Endothelial cell of umbilical vein (primary cell): Measurements from ENCODE around the gene SAMD11. TPM values are rescaled to one million over a fixed set of nuclear protein-coding genes. Genes with fewer than 3 reads are reported as not detected.

Experiments
- BruUV-seq: library from RNA; stranded (reverse); fragments of 400-500 nt; replicated peaks from 2 replicates; lab custom pipeline; 2021; lab: Mats Ljungman, UMichigan
- CTCF ChIA-PET: fragments of 300-600, 350-600 bp; sonication (Branson Sonifier 250); formaldehyde crosslinking; loops from one replicate; lab custom pipeline; 2021; ENCODE audit warnings: antibody characterized with exemption, inconsistent platforms; lab: Charles Lee
- POLR2A ChIA-PET: fragments of 300-600, 350-600 bp; sonication (Branson Sonifier 250); formaldehyde crosslinking; loops from one replicate; lab custom pipeline; 2021; ENCODE audit warnings: antibody characterized with exemption, inconsistent platforms; lab: Charles Lee
- DNase-seq: peaks from one replicate; pipeline ENCODE4 v3.0.0-alpha.2; 2011; ENCODE audit warnings: low read depth, low spot score
- FAIRE-seq: peaks from 2 replicates; lab custom pipeline; 2011; peaks lifted over from hg19 to GRCh38; lab: Jason Lieb, UNC
- H2AFZ ChIP-seq: 2 replicates; pipeline ENCODE4 v1.6.0; 2012; ENCODE audit warnings: low read depth, low read length, control low read depth, inconsistent platforms
- H3K27ac ChIP-seq: 2 replicates; pipeline ENCODE4 v1.5.1; 2011; ENCODE audit warnings: low read depth, mild to moderate bottlenecking, control low read depth, low read length, moderate library complexity; ENCODE audit not compliant: insufficient read depth
- H3K27me3 ChIP-seq, 2 experiments: 2 replicates each; pipeline versions ENCODE4 v1.6.0 to v1.6.1; 2011; ENCODE audit warnings: low read length in 2 of 2, mixed read lengths in 1 of 2; ENCODE audit not compliant: control insufficient read depth in 2 of 2, insufficient read depth in 2 of 2
- H3K36me3 ChIP-seq, 2 experiments: 2 replicates in 1 of 2; 3 replicates in 1 of 2; pipeline ENCODE4 v1.5.1; 2011; ENCODE audit warnings: low read length in 2 of 2, mild to moderate bottlenecking in 1 of 2, moderate library complexity in 1 of 2; ENCODE audit not compliant: control insufficient read depth in 2 of 2, insufficient read depth in 2 of 2; ENCODE audit errors: extremely low read depth in 1 of 2
- H3K4me1 ChIP-seq: 3 replicates; pipeline ENCODE4 v1.5.1; 2011; ENCODE audit warnings: mild to moderate bottlenecking, low read length; ENCODE audit not compliant: control insufficient read depth, insufficient read depth; ENCODE audit errors: extremely low read depth
- H3K4me2 ChIP-seq: 2 replicates; pipeline ENCODE4 v1.6.1; 2011; ENCODE audit warnings: low read length, control low read depth, mixed read lengths; ENCODE audit not compliant: insufficient read depth
- H3K4me3 ChIP-seq, 3 experiments: fragments of 200-600 bp in 1 of 3; sonication (generic), shearing (Covaris generic) in 1 of 3; replicated peaks in 1 of 3; 2 replicates each; pipeline ENCODE4 v1.5.1; 2011 to 2016; ENCODE audit warnings: control low read depth in 3 of 3, low read length in 3 of 3, mild to moderate bottlenecking in 2 of 3, inconsistent platforms in 1 of 3, low read depth in 1 of 3, moderate library complexity in 1 of 3; ENCODE audit not compliant: insufficient read depth in 1 of 3
- H3K79me2 ChIP-seq: 2 replicates; pipeline ENCODE4 v1.6.0; 2012; ENCODE audit warnings: low read length, inconsistent platforms; ENCODE audit not compliant: control insufficient read depth, insufficient read depth
- H3K9ac ChIP-seq: replicated peaks from 2 replicates; pipeline ENCODE3; 2011; ENCODE audit warnings: low read length, control low read depth; ENCODE audit not compliant: insufficient read depth; ENCODE audit errors: extremely low read depth
- H3K9me1 ChIP-seq: replicated peaks from 3 replicates; pipeline ENCODE4 v1.6.0; 2011; ENCODE audit warnings: mild to moderate bottlenecking, low read length; ENCODE audit not compliant: control insufficient read depth, insufficient read depth; ENCODE audit errors: extremely low read depth
- H3K9me3 ChIP-seq: replicated peaks from 2 replicates; pipeline ENCODE4 v1.5.1; 2012; ENCODE audit warnings: low read length, inconsistent platforms; ENCODE audit not compliant: control insufficient read depth, insufficient read depth
- H4K20me1 ChIP-seq: replicated peaks from 2 replicates; pipeline ENCODE3; 2011; ENCODE audit warnings: mild to moderate bottlenecking, low read length; ENCODE audit not compliant: control insufficient read depth, insufficient read depth; ENCODE audit errors: extremely low read depth
- CTCF ChIP-seq, 2 donors: IDR thresholded peaks; 1 replicate in 1 of 2; 2 replicates in 1 of 2; pipeline ENCODE4 v1.5.1; 2011; ENCODE audit warnings: low read length in 2 of 2, mild to moderate bottlenecking in 2 of 2, moderate library complexity in 2 of 2, control low read depth in 1 of 2, inconsistent platforms in 1 of 2, low read depth in 1 of 2; ENCODE audit not compliant: insufficient read depth in 1 of 2; ENCODE audit errors: extremely low read depth in 1 of 2
- EZH2 ChIP-seq: IDR thresholded peaks from 2 replicates; pipeline ENCODE4 v1.6.1; 2012; ENCODE audit warnings: borderline replicate concordance, low read depth, mild to moderate bottlenecking, moderate library complexity, low read length, inconsistent platforms; ENCODE audit not compliant: severe bottlenecking
- FOS ChIP-seq: IDR thresholded peaks from 2 replicates; pipeline ENCODE4 v1.6.1; 2011; ENCODE audit warnings: mild to moderate bottlenecking, low read length, moderate library complexity, borderline replicate concordance; ENCODE audit not compliant: insufficient read depth
- GATA2 ChIP-seq: IDR thresholded peaks from 2 replicates; pipeline ENCODE4 v1.7.0; 2011; ENCODE audit warnings: low read depth, mild to moderate bottlenecking, moderate library complexity, mixed read lengths, low read length; ENCODE audit not compliant: insufficient read length, insufficient read depth
- JUN ChIP-seq: IDR thresholded peaks from 2 replicates; pipeline ENCODE4 v1.6.1; 2011; ENCODE audit warnings: borderline replicate concordance, low read depth; ENCODE audit not compliant: insufficient read length, insufficient read depth
- MAX ChIP-seq: IDR thresholded peaks from 2 replicates; pipeline ENCODE4 v1.6.1; 2011; ENCODE audit not compliant: insufficient read depth, insufficient read length
- MYC ChIP-seq: IDR thresholded peaks from one replicate; pipeline ENCODE4 v1.6.1; 2011; ENCODE audit warnings: mild to moderate bottlenecking, low read depth, low read length
- POLR2A ChIP-seq: IDR thresholded peaks from 2 replicates; pipeline ENCODE4 v1.6.1; 2012; ENCODE audit warnings: low read depth, mild to moderate bottlenecking, control low read depth, low read length
- POLR2AphosphoS5 ChIP-seq: IDR thresholded peaks from 2 replicates; pipeline ENCODE4 v1.6.1; 2012; ENCODE audit warnings: low read depth, mild to moderate bottlenecking, control low read depth, low read length, moderate library complexity; ENCODE audit not compliant: insufficient read depth
- dilution Hi-C: fragments of 300-500 bp; cut with MboI; formaldehyde crosslinking; loops from one replicate; pipeline ENCODE4 v1.15.0; 2019; ENCODE audit warnings: low sequenced_read_pairs; ENCODE audit not compliant: extremely low pct_ligation_motif_present
- intact Hi-C: fragments of 100-400 bp; cut with micrococcal nuclease; formaldehyde crosslinking; loops from one replicate; pipeline ENCODE4 v1.10.0; 2022
- polyA plus RNA-seq, 4 experiments: library from polyadenylated mRNA; depleted of rRNA in 3 of 4; stranded (reverse) in 3 of 4; unstranded in 1 of 4; fragments of >200 nt; gene quantifications; 2 replicates each; pipeline versions ENCODE4 v1.2.1 to v1.2.3, GENCODE V29; 2011 to 2012; ENCODE audit warnings: missing spikeins in 1 of 4
- total RNA-seq: library from RNA; stranded (reverse); gene quantifications from 2 replicates; pipeline ENCODE4 v1.2.3, GENCODE V29; 2021

Gene SAMD11
- total and polyA plus RNA-seq, 2 donors (not counting 3 experiments of a cell fraction or from before 2014, with no cell fraction given) = not detected

GRCh38 chr1:943545-944340 is 20.0 kb downstream of the SAMD11 start:
- no TSS peak for BruUV-seq
- Histone ChIP-seq H3K9ac (no peak overlapping the region), H3K36me3 (peaks cover 0 to 18% of the 10 kb centered on the region in 2 experiments), H3K9me1 (no peaks in the 10 kb centered on the region), H3K4me2 (no peak overlapping the region), H3K79me2 (no peaks in the 10 kb centered on the region), H3K9me3 (no peaks in the 10 kb centered on the region), H3K27me3 (peaks cover 7 to 29% of the 10 kb centered on the region in 2 experiments), H3K27ac (no peak overlapping the region), H3K4me3 (no peak overlapping the region), H3K4me1 (peaks cover 12% of the 10 kb centered on the region), H4K20me1 (no peaks in the 10 kb centered on the region), H2AFZ (no peak overlapping the region)
- intact Hi-C loops (no loop called here), dilution Hi-C loops (no loop called here)
- ChIA-PET CTCF (interaction anchor here (0.8 to 3.2 kb wide), 4 partner anchors 8 to 74 kb away, joined by 3 to 14 read pairs (median 6); partner anchors contain the start of gene NOC2L), POLR2A (no interaction called here)
- FAIRE-seq (no peak), DNase-seq (no peak)
- TF ChIP-seq POLR2AphosphoS5 (no peak), MAX (no peak), GATA2 (no peak), FOS (no peak), POLR2A (no peak), MYC (no peak), CTCF (IDR thresholded peaks at IDR 0.05; ENCODE audit: extremely low read depth in 1 of 2, insufficient read depth in 1 of 2, low read depth in 1 of 2, low read length in 2 of 2) (no peak), EZH2 (no peak), JUN (no peak)
